ENCODE measurements around the gene LAMC1. TPM values are rescaled to one million over a fixed set of nuclear protein-coding genes. Genes with fewer than 3 reads are reported as not detected.

The LAMC1 gene
- total RNA-seq, 1 experiment from 2014 or later = 71.5 TPM

- no peaks in the 10 kb centered on the region for H3K9me2 ChIP-seq (replicated peaks; ENCODE audit: low read length)
- peaks cover 17% of the 10 kb centered on the region for H3K4me1 ChIP-seq (ENCODE audit: insufficient read depth, low read length)
- no peak overlapping the region for H3K4me2 ChIP-seq (ENCODE audit: low read length)
- H3K36me3 ChIP-seq (ENCODE audit: low read depth, low read length) = no peaks in the 10 kb centered on the region
- TF ChIP-seq CTCF (conservative IDR thresholded peaks at IDR 0.05; ENCODE audit: low read depth, low read length) (no peak), EZH2 (IDR thresholded peaks at IDR 0.05; ENCODE audit: low read length, unreplicated experiment) (no peak), EZH2phosphoT487 (IDR thresholded peaks at IDR 0.05; ENCODE audit: borderline replicate concordance, low read length) (no peak)
- no peaks in the 10 kb centered on the region for H4K20me1 ChIP-seq (ENCODE audit: low read length)
- DNase-seq (no peak), ATAC-seq (no peak)
- no peak overlapping the region for H3K9ac ChIP-seq (ENCODE audit: low read length)
- POLR2A ChIA-PET (ENCODE audit: unreplicated experiment) = no interaction called here
- H3K27me3 ChIP-seq (ENCODE audit: low read length) = no peaks in the 10 kb centered on the region
- no peaks in the 10 kb centered on the region for H3K9me3 ChIP-seq (ENCODE audit: low read length)
- CTCF ChIA-PET = no interaction called here
- intact Hi-C loops (cut with micrococcal nuclease) = no loop called here
- H3K79me2 ChIP-seq (ENCODE audit: low read length) = peaks cover 93% of the 10 kb centered on the region
- H3K4me3 ChIP-seq (ENCODE audit: low read length) = no peak overlapping the region
- H2AFZ ChIP-seq (ENCODE audit: low read length) = no peak overlapping the region
- H3F3A ChIP-seq (ENCODE audit: low read length, unreplicated experiment) = no peaks in the 10 kb centered on the region
- no peak overlapping the region for H3K27ac ChIP-seq (ENCODE audit: low read length)
- BruUV-seq (replicated peaks) = no TSS peak
Measured at GRCh38 chr1:183039330-183039729, 16.1 kb downstream of the LAMC1 start.

- Histone ChIP-seq H4K20me1 (ENCODE audit: low read length) (no peaks in the 10 kb centered on the region), H3K9ac (ENCODE audit: low read length) (no peak overlapping the region), H3F3A (ENCODE audit: low read length, unreplicated experiment) (no peaks in the 10 kb centered on the region), H3K9me2 (replicated peaks; ENCODE audit: low read length) (no peaks in the 10 kb centered on the region), H2AFZ (ENCODE audit: low read length) (no peak overlapping the region), H3K4me2 (ENCODE audit: low read length) (no peak overlapping the region), H3K79me2 (ENCODE audit: low read length) (peaks cover 93% of the 10 kb centered on the region), H3K36me3 (ENCODE audit: low read depth, low read length) (no peaks in the 10 kb centered on the region), H3K4me1 (ENCODE audit: insufficient read depth, low read length) (peaks cover 24% of the 10 kb centered on the region), H3K9me3 (ENCODE audit: low read length) (no peaks in the 10 kb centered on the region), H3K4me3 (ENCODE audit: low read length) (no peak overlapping the region), H3K27ac (ENCODE audit: low read length) (peak overlapping the region; percentile 4; the same call in 1 of the 2 replicates), H3K27me3 (ENCODE audit: low read length) (no peaks in the 10 kb centered on the region)
- ChIA-PET POLR2A (ENCODE audit: unreplicated experiment) (no interaction called here), CTCF (no interaction called here)
- ATAC-seq (no peak), DNase-seq (no peak)
- TF ChIP-seq EZH2phosphoT487 (IDR thresholded peaks at IDR 0.05; ENCODE audit: borderline replicate concordance, low read length) (no peak), EZH2 (IDR thresholded peaks at IDR 0.05; ENCODE audit: low read length, unreplicated experiment) (no peak), CTCF (conservative IDR thresholded peaks at IDR 0.05; ENCODE audit: low read depth, low read length) (no peak)
- BruUV-seq (replicated peaks) = no TSS peak
- intact Hi-C loops (cut with micrococcal nuclease) = no loop called here
Measured at GRCh38 chr1:183039985-183040447, 16.8 kb downstream of the LAMC1 start.

- Histone ChIP-seq H3K9ac (ENCODE audit: low read length) (no peak overlapping the region), H3F3A (ENCODE audit: low read length, unreplicated experiment) (no peaks in the 10 kb centered on the region), H3K9me3 (ENCODE audit: low read length) (no peaks in the 10 kb centered on the region), H2AFZ (ENCODE audit: low read length) (no peak overlapping the region), H3K9me2 (replicated peaks; ENCODE audit: low read length) (no peaks in the 10 kb centered on the region), H3K79me2 (ENCODE audit: low read length) (peaks cover 93% of the 10 kb centered on the region), H3K27me3 (ENCODE audit: low read length) (no peaks in the 10 kb centered on the region), H3K4me2 (ENCODE audit: low read length) (no peak overlapping the region), H3K4me3 (ENCODE audit: low read length) (no peak overlapping the region), H3K27ac (ENCODE audit: low read length) (no peak overlapping the region), H3K4me1 (ENCODE audit: insufficient read depth, low read length) (peaks cover 30% of the 10 kb centered on the region), H4K20me1 (ENCODE audit: low read length) (no peaks in the 10 kb centered on the region), H3K36me3 (ENCODE audit: low read depth, low read length) (no peaks in the 10 kb centered on the region)
- ChIA-PET POLR2A (ENCODE audit: unreplicated experiment) (no interaction called here), CTCF (no interaction called here)
- intact Hi-C loops (cut with micrococcal nuclease) = no loop called here
- TF ChIP-seq EZH2 (IDR thresholded peaks at IDR 0.05; ENCODE audit: low read length, unreplicated experiment) (no peak), EZH2phosphoT487 (IDR thresholded peaks at IDR 0.05; ENCODE audit: borderline replicate concordance, low read length) (no peak), CTCF (conservative IDR thresholded peaks at IDR 0.05; ENCODE audit: low read depth, low read length) (no peak)
- ATAC-seq (no peak), DNase-seq (no peak)
- BruUV-seq (replicated peaks) = no TSS peak
Measured at GRCh38 chr1:183040547-183040971, 17.3 kb downstream of the LAMC1 start.

Measured in PC-3 (cell line).